H1 (cell line): ENCODE results near the gene MAN1C1. TPM values are rescaled to one million over a fixed set of nuclear protein-coding genes. Genes with fewer than 3 reads are reported as not detected.

Experiments
- CTCF ChIA-PET: fragments of 300-600 bp; sonication (Branson Sonifier 250); formaldehyde crosslinking; loops from one replicate; lab custom pipeline; 2021; ENCODE audit not compliant: partially characterized antibody; lab: Charles Lee
- POLR2A ChIA-PET: fragments of 300-600 bp; sonication (Branson Sonifier 250); formaldehyde crosslinking; loops from one replicate; lab custom pipeline; 2021; ENCODE audit warnings: inconsistent platforms; ENCODE audit not compliant: partially characterized antibody; lab: Charles Lee
- DNase-seq, 2 experiments: peaks; one replicate each; pipeline versions ENCODE4 v3.0.0 to v3.0.0-alpha.2; 2010 to 2022; ENCODE audit warnings: low spot score in 2 of 2, low read depth in 1 of 2, mixed read lengths in 1 of 2
- FAIRE-seq: peaks from 2 replicates; lab custom pipeline; 2011; peaks lifted over from hg19 to GRCh38; lab: Jason Lieb, UNC
- H2AFZ ChIP-seq: 2 replicates; pipeline ENCODE4 v1.8.1; 2012; ENCODE audit warnings: low read length, inconsistent platforms
- H2AK5ac ChIP-seq: 2 replicates; pipeline ENCODE4 v1.6.1; 2013; ENCODE audit warnings: low read depth, low read length
- H2BK120ac ChIP-seq: replicated peaks from 2 replicates; pipeline ENCODE3; 2013; ENCODE audit warnings: low read depth, low read length, inconsistent platforms
- H2BK12ac ChIP-seq: 2 replicates; pipeline ENCODE4 v1.6.1; 2013; ENCODE audit warnings: low read depth, low read length
- H2BK15ac ChIP-seq: 2 replicates; pipeline ENCODE4 v1.6.1; 2013; ENCODE audit warnings: low read length
- H2BK20ac ChIP-seq: 2 replicates; pipeline ENCODE4 v1.6.1; 2013; ENCODE audit warnings: low read length
- H2BK5ac ChIP-seq: 2 replicates; pipeline ENCODE4 v1.6.1; 2013; ENCODE audit warnings: low read depth, low read length
- H3K14ac ChIP-seq: 2 replicates; pipeline ENCODE4 v1.6.1; 2013; ENCODE audit warnings: inconsistent platforms; ENCODE audit not compliant: insufficient read length
- H3K18ac ChIP-seq: 2 replicates; pipeline ENCODE4 v1.6.1; 2013; ENCODE audit warnings: low read length; ENCODE audit errors: extremely low read depth
- H3K23ac ChIP-seq: 2 replicates; pipeline ENCODE4 v1.6.1; 2013; ENCODE audit warnings: inconsistent platforms; ENCODE audit not compliant: insufficient read length
- H3K23me2 ChIP-seq: 2 replicates; pipeline ENCODE4 v1.6.1; 2013; ENCODE audit warnings: low read depth, low read length
- H3K27ac ChIP-seq: 2 replicates; pipeline ENCODE4 v1.6.1; 2011; ENCODE audit warnings: low read depth, low read length, inconsistent platforms
- H3K27me3 ChIP-seq, 4 experiments: replicated peaks in 1 of 4; 1 replicate in 1 of 4; 2 replicates in 3 of 4; pipeline versions ENCODE4 v1.6.1 to v1.8.1; 2011 to 2013; ENCODE audit warnings: low read length in 3 of 4, mild to moderate bottlenecking in 3 of 4, inconsistent platforms in 2 of 4, mixed read lengths in 2 of 4, moderate library complexity in 1 of 4; ENCODE audit not compliant: control insufficient read depth in 3 of 4, insufficient read depth in 3 of 4; ENCODE audit errors: extremely low read depth in 1 of 4
- H3K36me3 ChIP-seq, 4 experiments: 2 replicates each; pipeline versions ENCODE4 v1.6.1 to v1.8.1; 2011 to 2013; ENCODE audit warnings: mild to moderate bottlenecking in 4 of 4, low read length in 3 of 4, moderate library complexity in 2 of 4, control low read depth in 1 of 4, inconsistent platforms in 1 of 4; ENCODE audit not compliant: insufficient read depth in 4 of 4, control insufficient read depth in 2 of 4
- H3K4ac ChIP-seq: replicated peaks from 2 replicates; pipeline ENCODE3; 2013; ENCODE audit warnings: low read length, low read depth, mixed read lengths, inconsistent platforms; ENCODE audit not compliant: insufficient read length
- H3K4me1 ChIP-seq, 4 experiments: replicated peaks in 1 of 4; 1 replicate in 1 of 4; 2 replicates in 3 of 4; pipeline versions ENCODE4 v1.6.1 to v1.8.1; 2011 to 2013; ENCODE audit warnings: low read length in 3 of 4, inconsistent platforms in 2 of 4, mixed read lengths in 1 of 4; ENCODE audit not compliant: insufficient read depth in 4 of 4, control insufficient read depth in 3 of 4
- H3K4me2 ChIP-seq, 2 experiments: 2 replicates each; pipeline versions ENCODE4 v1.6.1 to v1.8.1; 2011 to 2013; ENCODE audit warnings: low read depth in 2 of 2, low read length in 2 of 2, control low read depth in 1 of 2, inconsistent platforms in 1 of 2, mild to moderate bottlenecking in 1 of 2; ENCODE audit not compliant: insufficient read depth in 1 of 2
- H3K4me3 ChIP-seq, 4 experiments: fragments of 200-600, 300-600 bp in 1 of 4; sonication (generic), shearing (Covaris generic), sonication (Bioruptor Twin) in 1 of 4; 2 replicates each; pipeline versions ENCODE4 v1.5.1 to v1.8.1; 2011 to 2016; ENCODE audit warnings: low read length in 4 of 4, low read depth in 3 of 4, control low read depth in 2 of 4, inconsistent platforms in 2 of 4, mild to moderate bottlenecking in 2 of 4, mixed read lengths in 1 of 4, moderate library complexity in 1 of 4; ENCODE audit not compliant: insufficient read depth in 2 of 4; ENCODE audit errors: extremely low read depth in 1 of 4
- H3K56ac ChIP-seq: replicated peaks from 2 replicates; pipeline ENCODE3; 2013; ENCODE audit warnings: low read depth, mild to moderate bottlenecking, mixed read lengths, low read length, inconsistent platforms; ENCODE audit not compliant: insufficient read length
- H3K79me1 ChIP-seq: 2 replicates; pipeline ENCODE4 v1.6.1; 2013; ENCODE audit warnings: low read depth, low read length, control low read depth
- H3K79me2 ChIP-seq, 2 experiments: 2 replicates each; pipeline versions ENCODE4 v1.6.1 to v1.8.1; 2012 to 2013; ENCODE audit warnings: low read length in 2 of 2, mild to moderate bottlenecking in 2 of 2, inconsistent platforms in 1 of 2; ENCODE audit not compliant: insufficient read depth in 2 of 2, control insufficient read depth in 1 of 2
- H3K9ac ChIP-seq, 4 experiments: replicated peaks in 1 of 4; 1 replicate in 1 of 4; 2 replicates in 3 of 4; pipeline versions ENCODE4 v1.6.1 to v1.8.1; 2011 to 2013; ENCODE audit warnings: low read depth in 3 of 4, low read length in 3 of 4, control low read depth in 2 of 4, mild to moderate bottlenecking in 2 of 4, moderate library complexity in 2 of 4, inconsistent platforms in 1 of 4; ENCODE audit errors: extremely low read depth in 1 of 4
- H3K9me3 ChIP-seq, 2 experiments: 2 replicates each; pipeline versions ENCODE4 v1.6.1 to v1.8.1; 2012 to 2013; ENCODE audit warnings: mild to moderate bottlenecking in 2 of 2, moderate library complexity in 2 of 2, control low read depth in 1 of 2, inconsistent platforms in 1 of 2, low read depth in 1 of 2, low read length in 1 of 2, mixed read lengths in 1 of 2; ENCODE audit not compliant: insufficient read depth in 2 of 2
- H4K20me1 ChIP-seq, 2 experiments: replicated peaks in 1 of 2; 2 replicates each; pipeline versions ENCODE3 to v1.8.1; 2011 to 2013; ENCODE audit warnings: inconsistent platforms in 2 of 2, low read length in 2 of 2, mild to moderate bottlenecking in 1 of 2; ENCODE audit not compliant: insufficient read depth in 2 of 2, control insufficient read depth in 1 of 2
- H4K5ac ChIP-seq: 2 replicates; pipeline ENCODE4 v1.6.1; 2013; ENCODE audit warnings: low read length, low read depth, mixed read lengths, inconsistent platforms; ENCODE audit not compliant: insufficient read length
- H4K8ac ChIP-seq: 2 replicates; pipeline ENCODE4 v1.8.0; 2013; ENCODE audit warnings: mild to moderate bottlenecking, moderate library complexity, low read length, inconsistent platforms; ENCODE audit not compliant: insufficient read depth; ENCODE audit errors: extremely low read depth
- H4K91ac ChIP-seq: replicated peaks from 2 replicates; pipeline ENCODE3; 2013; ENCODE audit warnings: low read length, mixed read lengths, inconsistent platforms; ENCODE audit not compliant: insufficient read length
- CTCF ChIP-seq, 3 experiments: IDR thresholded peaks; 1 replicate in 2 of 3; 2 replicates in 1 of 3; pipeline versions ENCODE4 v1.5.1 to v1.6.1; 2011; ENCODE audit warnings: low read length in 3 of 3, mild to moderate bottlenecking in 3 of 3, inconsistent platforms in 2 of 3, low read depth in 1 of 3, moderate library complexity in 1 of 3; ENCODE audit not compliant: insufficient read depth in 1 of 3; ENCODE audit errors: control extremely low read depth in 1 of 3
- HDAC2 ChIP-seq, 2 experiments: fragments of 300-600 bp in 1 of 2; sonication (generic) in 1 of 2; IDR thresholded peaks; 2 replicates each; pipeline ENCODE4 v1.6.1; 2011 to 2012; ENCODE audit warnings: low read depth in 2 of 2, low read length in 2 of 2, mild to moderate bottlenecking in 2 of 2, moderate library complexity in 2 of 2, borderline replicate concordance in 1 of 2, inconsistent platforms in 1 of 2
- WGBS, 2 experiments: shearing (Covaris generic) in 1 of 2; methylation state at CpG; one replicate each; pipeline versions ENCODE4 v1.1.6 to v1.1.7; 2013 to 2015; ENCODE audit warnings: low lambda C conversion rate in 2 of 2, mixed read lengths in 2 of 2, inconsistent platforms in 1 of 2, low coverage in 1 of 2, missing lambda C conversion rate in 1 of 2; ENCODE audit not compliant: insufficient replicate concordance in 2 of 2, insufficient coverage in 1 of 2, insufficient read length in 1 of 2; ENCODE audit errors: extremely low coverage in 1 of 2, missing lambda C conversion rate in 1 of 2; 5-methylcytosine and 5-hydroxymethylcytosine counted together
- polyA plus RNA-seq, 7 experiments: library from polyadenylated mRNA; depleted of rRNA in 3 of 7; stranded (reverse) in 5 of 7; unstranded in 2 of 7; fragments of >200 nt in 5 of 7; fragments of 200-250 nt in 2 of 7; gene quantifications; 1 replicate in 5 of 7; 2 replicates in 1 of 7; 4 replicates in 1 of 7; pipeline versions ENCODE4 v1.2.1 to v1.2.3, GENCODE V29; 2011 to 2013; ENCODE audit warnings: missing spikeins in 2 of 7, mixed read lengths in 2 of 7
- total RNA-seq: library from RNA; stranded (reverse); fragmentation: NEBNext Ultra II Directional; extraction: Animal tissue kit (Norgen Biotek cat#: 25700); gene quantifications from 2 replicates; pipeline ENCODE4 v1.2.1, GENCODE V29; 2021

MAN1C1 gene
- total and polyA plus RNA-seq, 2 of the 8 experiments (the other 6 are each of a cell fraction or from before 2014, with no cell fraction given): 7.8 to 15.2 TPM

- no peaks in the 10 kb centered on the region for H3K23me2 ChIP-seq
- no peaks in the 10 kb centered on the region for H3K36me3 ChIP-seq
- H4K5ac ChIP-seq: no peak overlapping the region
- H2BK15ac ChIP-seq: no peak overlapping the region
- H2BK12ac ChIP-seq: no peak overlapping the region
- peaks cover 0 to 10% (median 2%) of the 10 kb centered on the region in 4 experiments; a peak in 4 of 7 replicates for H3K4me1 ChIP-seq
- no peak overlapping the region for H4K91ac ChIP-seq
- H2AK5ac ChIP-seq: no peak overlapping the region
- H4K8ac ChIP-seq: peak overlapping the region; percentile 28; the same call in 1 of the 2 replicates
- H2BK20ac ChIP-seq: no peak overlapping the region
- no peak overlapping the region for H3K4me3 ChIP-seq
- no peaks in the 10 kb centered on the region for H3K27me3 ChIP-seq
- no peak overlapping the region for H3K56ac ChIP-seq
- WGBS, 2 experiments: 88% methylated on average over 13 of the region's 13 CpGs; no CpG with 5 or more reads in 1 of the 2 experiments
- no peak overlapping the region for H3K18ac ChIP-seq
- H3K79me1 ChIP-seq: no peaks in the 10 kb centered on the region
- CTCF ChIA-PET: interaction anchor here (0.8 to 2.1 kb wide), 9 partner anchors 8 to 139 kb away, joined by 3 to 9 read pairs (median 3); no protein-coding TSS in a partner anchor
- H3K79me2 ChIP-seq: no peaks in the 10 kb centered on the region
- no peak overlapping the region for H3K14ac ChIP-seq
- no peak overlapping the region for H3K9ac ChIP-seq
- no peak overlapping the region for H3K4ac ChIP-seq
- H2BK120ac ChIP-seq: no peak overlapping the region
- no peak for FAIRE-seq
- no peak overlapping the region for H3K23ac ChIP-seq
- TF ChIP-seq CTCF (IDR thresholded peaks at IDR 0.05; ENCODE audit: control extremely low read depth in 1 of 3, insufficient read depth in 1 of 3, low read depth in 1 of 3, low read length in 3 of 3) (0 out of 4 replicates have a peak, but pooled peaks of 1 of the 3 experiments have one; percentile 3), HDAC2 (IDR thresholded peaks at IDR 0.05; ENCODE audit: borderline replicate concordance in 1 of 2, low read depth in 2 of 2, low read length in 2 of 2) (no peak)
- TF ChIP-seq, all 59 proteins: peak for 1
- Histone ChIP-seq H2AFZ (no peak overlapping the region), H3K4me2 (no peak overlapping the region), H2BK5ac (no peak overlapping the region), H4K20me1 (no peaks in the 10 kb centered on the region), H3K9me3 (no peaks in the 10 kb centered on the region), H3K27ac (no peak overlapping the region)
- POLR2A ChIA-PET: no interaction called here
- no peak for DNase-seq
These were observed 42.3 kb downstream of the MAN1C1 start for GRCh38 chr1:25658791-25659431.
